Large intestine (tissue), 12 donors: Measurements from ENCODE around the gene SHC4. TPM values are rescaled to one million over a fixed set of nuclear protein-coding genes. Genes with fewer than 3 reads are reported as not detected.

ENCODE experiments used
- DNase-seq, 2 donors: peaks; one replicate each; pipeline versions ENCODE4 v3.0.0 to v3.0.0-alpha.2; 2013
- H3K27ac ChIP-seq: one replicate; pipeline ENCODE4 v1.5.1; 2013; ENCODE audit warnings: low read length
- H3K27me3 ChIP-seq: 2 replicates; pipeline ENCODE4 v1.6.1; 2013; ENCODE audit warnings: low read length; ENCODE audit not compliant: control insufficient read depth, insufficient read depth
- H3K36me3 ChIP-seq: 2 replicates; pipeline ENCODE4 v1.6.1; 2013; ENCODE audit warnings: low read length; ENCODE audit not compliant: control insufficient read depth, insufficient read depth
- H3K4me1 ChIP-seq: one replicate; pipeline ENCODE4 v1.6.1; 2013; ENCODE audit warnings: low read length; ENCODE audit not compliant: control insufficient read depth, insufficient read depth
- H3K4me3 ChIP-seq: one replicate; pipeline ENCODE4 v1.5.1; 2013; ENCODE audit warnings: low read length
- H3K9me3 ChIP-seq: one replicate; pipeline ENCODE4 v1.6.1; 2013; ENCODE audit warnings: mild to moderate bottlenecking, low read depth, low read length, moderate library complexity; ENCODE audit not compliant: control insufficient read depth
- WGBS: methylation state at CpG from one replicate; pipeline ENCODE4 v1.1.5; 2013; ENCODE audit warnings: low lambda C conversion rate; ENCODE audit not compliant: insufficient coverage; 5-methylcytosine and 5-hydroxymethylcytosine counted together
- long read RNA-seq, 11 donors: transcript quantifications; one replicate each; lab custom pipeline, GENCODE V29; 2026
- polyA plus RNA-seq: library from polyadenylated mRNA; unstranded; fragments of 120-200 nt; gene quantifications from one replicate; pipeline ENCODE4 v1.2.1, GENCODE V29; 2013

SHC4 gene, protein sequence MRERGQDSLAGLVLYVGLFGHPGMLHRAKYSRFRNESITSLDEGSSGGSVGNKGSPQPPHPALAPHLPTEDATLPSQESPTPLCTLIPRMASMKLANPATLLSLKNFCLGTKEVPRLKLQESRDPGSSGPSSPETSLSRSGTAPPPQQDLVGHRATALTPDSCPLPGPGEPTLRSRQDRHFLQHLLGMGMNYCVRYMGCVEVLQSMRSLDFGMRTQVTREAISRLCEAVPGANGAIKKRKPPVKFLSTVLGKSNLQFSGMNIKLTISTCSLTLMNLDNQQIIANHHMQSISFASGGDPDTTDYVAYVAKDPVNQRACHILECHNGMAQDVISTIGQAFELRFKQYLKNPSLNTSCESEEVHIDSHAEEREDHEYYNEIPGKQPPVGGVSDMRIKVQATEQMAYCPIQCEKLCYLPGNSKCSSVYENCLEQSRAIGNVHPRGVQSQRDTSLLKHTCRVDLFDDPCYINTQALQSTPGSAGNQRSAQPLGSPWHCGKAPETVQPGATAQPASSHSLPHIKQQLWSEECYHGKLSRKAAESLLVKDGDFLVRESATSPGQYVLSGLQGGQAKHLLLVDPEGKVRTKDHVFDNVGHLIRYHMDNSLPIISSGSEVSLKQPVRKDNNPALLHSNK
- 1.7 TPM for polyA plus RNA-seq
- long read RNA-seq, donor 1, result 0 reads
- long read RNA-seq, donor 2, result 0 reads
- long read RNA-seq, donor 3, result 0 reads
- long read RNA-seq, donor 4, result 0 reads
- long read RNA-seq, donor 5, result 0 reads
- long read RNA-seq, donor 6, result 0 reads
- long read RNA-seq, donor 7, result 0 reads
- long read RNA-seq, donor 8, result 0 reads
- long read RNA-seq, donor 9, result 0 reads
- long read RNA-seq, donor 10, result 0 reads
- long read RNA-seq, donor 11, result 0 reads

DNA sequence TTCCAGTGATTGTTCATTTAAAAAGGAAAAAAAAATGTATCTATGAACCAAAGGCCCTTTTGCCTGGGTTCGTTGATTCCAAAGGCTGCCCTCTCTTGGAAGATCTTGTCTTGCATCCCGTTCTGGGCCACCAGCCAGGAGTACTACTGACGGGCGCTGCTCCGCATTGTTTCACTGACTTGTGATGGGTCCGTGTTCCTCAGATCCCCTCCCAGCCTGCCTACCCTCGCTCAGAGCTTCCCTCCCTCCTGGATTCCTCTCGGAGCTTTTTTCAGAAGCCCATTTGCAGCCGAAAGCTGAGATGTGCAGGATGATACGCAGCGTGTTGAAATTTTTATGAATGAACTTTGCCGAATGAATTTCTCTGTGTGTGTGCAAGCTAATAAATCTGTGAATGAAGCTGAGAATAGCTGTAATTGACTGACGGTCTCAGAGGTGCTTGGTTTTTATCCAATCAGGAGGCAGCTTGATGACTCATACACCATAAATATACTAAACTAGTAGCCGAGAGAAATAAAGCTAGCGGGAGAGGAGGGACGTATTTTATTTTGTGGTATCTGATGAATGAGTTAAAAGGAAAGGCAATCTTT, at the start of gene SHC4:
SHC4 (minus strand) TSS at position 396 of the 590 bp plus-strand sequence. CDS start 904 bp downstream, outside the sequence.
- Histone ChIP-seq H3K9me3 (no peaks in the 10 kb centered on the region), H3K27me3 (peaks cover 45% of the 10 kb centered on the region), H3K27ac (no peak within 1 kb of the TSS), H3K4me1 (peaks cover 13% of the 10 kb centered on the region), H3K4me3 (peak within 1 kb of the TSS; percentile 36), H3K36me3 (no peaks in the 10 kb centered on the region)
- 20% methylated on average over 1 of the region's 16 CpGs for WGBS
- peak; percentile 34 to 72 for DNase-seq

DNA sequence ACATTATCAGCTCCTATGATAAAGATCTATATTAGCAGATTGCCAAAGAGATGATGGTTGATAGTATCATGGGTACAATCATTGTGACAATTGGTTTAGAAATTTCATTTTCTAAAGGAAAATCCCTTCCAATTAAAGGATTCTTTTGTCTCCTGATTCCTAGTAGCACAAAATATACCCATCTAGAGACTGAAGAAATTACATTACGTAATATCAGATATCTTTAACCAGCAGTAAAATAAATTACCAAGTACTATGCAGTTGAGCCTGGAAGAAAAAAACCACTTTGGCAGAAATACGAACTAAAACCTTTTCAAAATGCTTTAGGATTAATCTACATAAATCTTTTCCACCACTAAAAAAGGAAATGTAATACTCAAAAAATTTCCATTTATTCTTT, 35.6 kb upstream of the SHC4 start:
- no peaks in the 10 kb centered on the region for H3K9me3 ChIP-seq
- no peaks in the 10 kb centered on the region for H3K27me3 ChIP-seq
- no peak for DNase-seq
- H3K27ac ChIP-seq, result no peak overlapping the region
- H3K4me3 ChIP-seq, result no peak overlapping the region
- WGBS, result 100% methylated on average over 2 of the region's 2 CpGs
- H3K36me3 ChIP-seq, result peaks cover 31% of the 10 kb centered on the region
- H3K4me1 ChIP-seq, result no peaks in the 10 kb centered on the region

DNA sequence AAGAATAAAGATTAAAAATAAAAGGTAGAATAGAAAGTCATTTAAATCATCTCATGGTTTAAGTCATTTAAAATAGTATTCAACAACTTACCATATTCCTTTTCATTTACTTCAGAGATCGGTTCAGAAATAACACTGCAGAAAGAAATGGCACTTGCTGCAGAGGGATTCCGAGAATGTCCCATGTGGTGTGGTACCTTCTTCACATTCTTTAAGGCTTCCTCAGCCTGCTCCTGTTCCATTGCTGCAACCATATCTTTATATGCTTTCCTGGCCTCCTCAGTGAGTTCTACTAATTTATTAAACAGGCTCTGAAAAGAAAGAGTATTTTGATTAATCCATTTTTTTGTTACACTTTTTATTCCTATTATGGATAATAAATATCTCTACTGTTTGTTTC, 32.6 kb upstream of the SHC4 start:
- no peaks in the 10 kb centered on the region for H3K9me3 ChIP-seq
- WGBS, result 100% methylated on average over 1 of the region's 2 CpGs
- peaks cover 46% of the 10 kb centered on the region for H3K36me3 ChIP-seq
- no peak overlapping the region for H3K4me3 ChIP-seq
- no peaks in the 10 kb centered on the region for H3K4me1 ChIP-seq
- no peaks in the 10 kb centered on the region for H3K27me3 ChIP-seq
- H3K27ac ChIP-seq, result no peak overlapping the region
- DNase-seq, result no peak

DNA sequence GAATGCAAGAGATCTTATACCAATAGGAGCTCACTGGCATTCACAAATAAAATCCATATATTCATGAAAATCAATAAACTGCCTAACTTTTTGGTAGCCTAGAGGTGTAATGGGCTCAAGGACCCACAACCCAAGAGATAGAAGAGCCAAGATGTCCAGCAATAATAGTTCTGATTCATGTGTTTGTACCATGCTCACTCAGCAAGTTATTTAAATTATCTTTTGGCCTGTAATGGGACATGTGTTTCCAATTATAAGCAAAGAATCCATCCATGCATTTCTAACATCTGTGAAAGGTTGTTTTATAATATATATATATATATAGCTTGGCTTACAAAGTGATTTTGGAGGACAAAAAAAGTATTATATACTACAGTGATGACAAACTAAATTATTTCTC, 29.7 kb upstream of the SHC4 start:
- Histone ChIP-seq H3K4me1 (no peaks in the 10 kb centered on the region), H3K27ac (no peak overlapping the region), H3K4me3 (no peak overlapping the region), H3K27me3 (no peaks in the 10 kb centered on the region), H3K9me3 (no peaks in the 10 kb centered on the region), H3K36me3 (peaks cover 32% of the 10 kb centered on the region)
- no peak for DNase-seq

DNA sequence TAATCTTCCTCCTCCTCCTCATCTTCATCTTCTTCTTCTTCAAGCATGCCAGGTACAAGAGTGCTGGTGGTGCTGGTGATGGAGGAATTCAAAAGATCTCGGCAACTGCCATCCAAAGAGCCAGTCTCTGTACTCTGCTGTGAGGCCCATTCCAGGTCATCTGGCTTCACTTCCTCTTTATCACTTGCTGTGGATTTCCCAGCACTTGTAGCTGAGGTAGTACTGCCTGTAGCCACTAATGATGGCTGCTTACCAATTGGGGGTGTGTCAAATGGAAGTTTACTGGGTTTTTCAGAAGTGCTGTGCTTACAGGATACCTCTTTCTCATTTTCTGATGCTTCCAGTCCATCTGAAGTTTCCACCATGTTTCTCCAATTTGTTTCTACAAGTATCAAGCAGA, 28.8 kb upstream of the SHC4 start:
- Histone ChIP-seq H3K36me3 (peaks cover 30% of the 10 kb centered on the region), H3K27ac (no peak overlapping the region), H3K27me3 (no peaks in the 10 kb centered on the region), H3K4me1 (no peaks in the 10 kb centered on the region), H3K4me3 (no peak overlapping the region), H3K9me3 (no peaks in the 10 kb centered on the region)
- no CpG with 5 or more reads among the region's 1 CpG for WGBS
- DNase-seq, result no peak

DNA sequence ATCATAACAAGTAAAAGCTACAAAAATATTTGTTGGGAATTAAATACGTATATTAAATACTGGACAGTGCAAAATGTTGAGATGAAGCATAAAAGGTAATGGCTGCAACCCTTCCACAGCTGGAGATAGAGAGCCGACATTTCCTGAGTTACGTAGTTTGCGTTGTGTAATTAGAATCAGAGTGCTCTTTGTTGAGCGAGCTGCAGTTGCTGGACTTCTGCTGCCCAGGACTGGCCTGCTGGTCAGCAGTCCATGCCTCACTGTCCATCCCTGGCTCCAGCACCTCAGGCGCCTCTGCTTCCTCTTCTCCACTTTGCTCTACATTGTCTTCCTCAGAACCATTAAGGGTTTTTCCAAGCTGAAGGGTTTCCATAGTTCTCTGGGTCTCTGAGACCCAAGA, 28.4 kb upstream of the SHC4 start:
- Histone ChIP-seq H3K4me3 (no peak overlapping the region), H3K27ac (no peak overlapping the region), H3K27me3 (no peaks in the 10 kb centered on the region), H3K36me3 (peaks cover 30% of the 10 kb centered on the region), H3K9me3 (no peaks in the 10 kb centered on the region), H3K4me1 (no peaks in the 10 kb centered on the region)
- DNase-seq, result no peak
- WGBS, result 100% methylated on average over 1 of the region's 6 CpGs

DNA sequence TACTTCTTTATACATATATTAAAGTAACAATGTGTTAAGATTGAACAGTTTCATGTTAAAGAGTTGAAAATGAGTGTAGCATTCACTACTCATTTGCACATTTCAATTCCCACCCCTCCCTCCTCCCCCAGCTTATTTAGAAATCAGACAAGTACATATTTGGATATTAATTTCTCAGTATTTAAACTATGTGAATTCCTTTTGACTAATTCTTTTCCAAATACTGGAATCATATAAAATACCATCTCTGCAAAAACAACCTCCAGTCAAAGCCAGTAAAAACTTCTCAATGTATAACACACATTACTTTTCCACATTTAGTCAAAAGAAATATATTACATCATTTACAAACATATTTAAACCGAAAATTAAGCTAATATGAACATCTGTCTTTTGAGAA, 25.5 kb upstream of the SHC4 start:
- peaks cover 15% of the 10 kb centered on the region for H3K36me3 ChIP-seq
- no peaks in the 10 kb centered on the region for H3K4me1 ChIP-seq
- H3K27ac ChIP-seq, result no peak overlapping the region
- no CpG with 5 or more reads among the region's 1 CpG for WGBS
- H3K4me3 ChIP-seq, result no peak overlapping the region
- no peaks in the 10 kb centered on the region for H3K27me3 ChIP-seq
- no peaks in the 10 kb centered on the region for H3K9me3 ChIP-seq
- DNase-seq, result no peak

DNA sequence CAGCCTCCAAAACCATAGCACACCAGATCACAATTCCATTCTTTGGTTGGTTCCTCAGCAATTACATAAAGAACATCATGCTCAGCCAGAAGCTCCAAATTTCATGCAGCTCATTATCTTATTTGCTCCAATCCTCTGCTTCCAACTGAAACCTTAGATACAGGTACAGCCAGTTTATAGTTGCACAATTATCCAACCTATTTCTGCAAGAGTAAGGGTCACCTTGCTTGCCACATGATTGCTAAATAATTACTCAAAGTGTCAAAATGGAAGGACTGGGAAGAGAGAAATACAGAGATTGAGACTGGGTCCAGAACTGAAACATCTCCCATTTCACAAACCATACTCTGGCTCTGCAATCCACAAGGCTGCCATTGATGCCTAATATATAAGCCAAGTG, 23.4 kb upstream of the SHC4 start:
- DNase-seq, result no peak
- Histone ChIP-seq H3K4me1 (no peaks in the 10 kb centered on the region), H3K9me3 (no peaks in the 10 kb centered on the region), H3K27me3 (peaks cover under 1% of the 10 kb centered on the region), H3K4me3 (no peak overlapping the region), H3K36me3 (peaks cover 5% of the 10 kb centered on the region), H3K27ac (no peak overlapping the region)

DNA sequence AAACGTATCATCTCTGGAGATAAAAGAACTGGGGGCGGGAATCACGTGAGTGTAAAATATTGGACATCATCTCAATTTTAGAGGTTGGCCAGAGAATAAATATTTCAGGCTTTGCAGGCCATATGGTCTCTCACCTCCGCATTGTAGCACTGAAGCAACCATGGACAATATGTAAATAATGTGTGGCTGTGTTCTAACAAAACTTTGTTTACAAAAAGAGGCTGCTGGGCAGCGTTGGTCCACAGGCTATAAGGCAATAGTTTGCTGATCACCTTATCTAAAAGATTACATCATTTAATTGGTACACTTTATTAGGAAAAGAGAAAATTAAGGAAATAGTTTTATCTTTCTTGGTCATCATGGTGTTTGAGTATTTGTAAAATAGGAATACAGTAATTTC, 22.5 kb upstream of the SHC4 start:
- Histone ChIP-seq H3K27ac (no peak overlapping the region), H3K36me3 (peaks cover 2% of the 10 kb centered on the region), H3K9me3 (no peaks in the 10 kb centered on the region), H3K4me1 (no peaks in the 10 kb centered on the region), H3K4me3 (no peak overlapping the region), H3K27me3 (peaks cover 4% of the 10 kb centered on the region)
- 57% methylated on average over 2 of the region's 5 CpGs for WGBS
- DNase-seq, result no peak

DNA sequence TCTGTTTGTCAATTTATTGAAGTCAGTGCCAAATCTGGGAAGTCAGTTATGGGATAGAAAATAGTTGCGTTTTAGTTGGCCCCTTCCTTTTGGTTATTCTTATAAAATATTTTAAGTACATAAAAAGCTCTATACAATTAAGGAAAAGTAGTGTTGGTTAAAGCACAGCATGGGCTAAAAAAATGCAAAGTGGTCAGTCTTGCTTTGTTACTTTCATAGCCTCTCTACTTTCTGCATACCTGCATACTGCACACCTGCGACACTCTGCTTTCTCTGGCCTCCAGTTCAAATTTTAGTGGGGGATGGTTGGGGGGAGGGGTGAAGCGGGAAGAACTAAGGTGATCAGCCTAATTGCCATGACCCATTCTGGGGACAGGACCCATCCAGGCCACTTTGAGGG, 21.8 kb upstream of the SHC4 start:
- H3K27ac ChIP-seq, result no peak overlapping the region

More for the DNA sequence above, 21.8 kb upstream of the SHC4 start:
- WGBS, result 86% methylated on average over 1 of the region's 3 CpGs
- Histone ChIP-seq H3K36me3 (no peaks in the 10 kb centered on the region), H3K27me3 (peaks cover 4% of the 10 kb centered on the region), H3K4me3 (no peak overlapping the region), H3K9me3 (no peaks in the 10 kb centered on the region), H3K4me1 (no peaks in the 10 kb centered on the region)
- no peak for DNase-seq
